HG03045 (cell line): ENCODE measurements around the gene MEIKIN.
"Not testable (repeated sequence)": the region's sequence is repeated elsewhere in the genome, so short reads cannot be mapped to it uniquely, and the experiment has no call there.

Source experiments
- ATAC-seq: cut with Tn5 transposase; IDR thresholded peaks from one replicate; pipeline ENCODE4 v1.9.1; 2021; ENCODE audit warnings: mild to moderate bottlenecking, moderate library complexity; ENCODE audit not compliant: unreplicated experiment

The MEIKIN gene

DNA sequence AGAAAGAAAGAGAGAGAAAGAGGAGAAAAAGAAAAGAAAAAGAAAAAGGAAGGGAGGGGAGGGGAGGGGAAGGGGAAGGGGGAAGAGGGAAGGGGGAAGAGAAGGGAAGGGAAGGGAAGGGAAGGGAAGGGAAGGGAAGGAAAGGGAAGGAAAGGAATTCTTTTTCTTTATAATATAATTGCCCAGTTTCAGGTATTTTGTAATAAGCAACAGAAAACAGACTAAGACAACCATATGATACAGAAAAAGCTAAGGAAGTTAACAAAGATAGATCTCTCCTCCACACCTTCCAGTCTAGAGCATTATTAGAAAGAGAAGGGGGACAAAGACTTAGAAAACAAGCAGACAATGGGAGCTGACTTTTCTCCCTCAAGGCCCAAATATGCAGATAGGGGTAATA, 31.0 kb downstream of the MEIKIN start:
- no peak for ATAC-seq

DNA sequence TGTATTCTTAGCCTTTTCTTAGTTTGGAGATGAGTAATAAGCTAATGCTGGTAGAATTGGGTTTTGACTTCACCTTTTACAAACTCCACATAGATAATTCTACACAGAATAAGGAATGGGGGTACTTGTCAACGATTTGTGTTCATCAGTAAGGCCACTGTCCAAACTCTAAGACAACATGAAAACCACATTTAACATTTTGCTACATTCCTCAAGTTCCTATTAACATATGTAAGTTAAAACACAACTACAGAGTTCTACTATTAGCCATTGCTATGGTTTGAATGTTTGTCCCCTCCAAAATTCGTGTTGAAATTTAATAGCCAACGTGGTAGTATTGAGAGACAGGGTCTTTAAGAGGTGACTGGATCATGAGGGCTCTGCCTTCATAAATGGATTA, 31.9 kb downstream of the MEIKIN start:
- no peak for ATAC-seq

DNA sequence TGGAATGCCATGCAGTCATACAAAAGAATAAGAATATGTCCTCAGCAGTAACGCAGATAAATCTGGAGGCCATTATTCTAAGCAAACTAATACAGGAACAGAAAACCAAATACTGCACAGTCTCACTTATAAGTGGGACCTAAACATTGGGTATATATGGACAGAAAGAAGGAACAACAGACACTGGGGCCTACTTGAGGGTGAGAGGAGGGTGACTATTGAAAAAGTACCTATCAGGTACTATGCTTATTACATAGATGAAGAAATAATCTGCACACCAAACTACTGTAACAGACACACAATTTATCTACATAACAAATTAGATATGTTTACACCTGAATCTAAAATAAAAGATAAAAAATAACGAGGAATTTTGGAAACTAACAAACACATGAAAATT, 38.8 kb downstream of the MEIKIN start:
- no peak for ATAC-seq

DNA sequence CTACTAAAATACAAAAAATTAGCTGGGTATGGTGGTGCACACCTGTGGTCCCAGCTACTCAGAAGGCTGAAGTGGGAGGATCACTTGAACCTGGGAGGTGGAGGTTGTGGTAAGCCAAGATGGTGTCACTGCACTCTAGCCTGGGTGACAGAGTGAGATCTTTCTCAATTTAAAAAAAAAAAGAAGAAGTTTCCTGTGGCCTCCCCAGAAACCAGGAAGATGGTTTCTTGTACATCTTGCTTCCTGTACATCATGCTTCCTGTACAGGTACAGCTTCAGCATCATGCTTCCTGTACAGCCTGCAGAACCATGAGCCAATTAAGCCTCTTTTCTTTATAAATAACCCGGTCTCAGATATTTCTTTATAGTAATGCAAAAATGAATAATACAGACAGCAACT, 43.2 kb downstream of the MEIKIN start:
- not testable (repeated sequence) for ATAC-seq

DNA sequence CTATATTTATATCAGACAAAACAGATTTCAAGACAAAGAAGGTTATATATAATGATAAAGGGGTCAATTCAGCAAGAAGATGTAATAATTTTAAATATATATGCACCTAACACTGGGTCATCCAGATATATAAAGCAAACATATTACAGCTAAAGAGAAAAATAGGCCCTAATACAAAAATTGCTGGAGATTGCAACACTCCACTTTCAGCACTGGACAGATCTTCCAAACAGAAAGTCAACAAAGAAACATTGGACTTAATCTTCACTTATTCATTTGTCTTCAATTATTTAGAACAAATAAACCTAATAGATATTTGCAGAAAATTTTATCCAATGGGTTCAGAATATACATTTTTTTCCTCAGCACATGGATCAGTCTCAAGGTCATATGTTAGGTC, 45.8 kb downstream of the MEIKIN start:
- no peak for ATAC-seq

DNA sequence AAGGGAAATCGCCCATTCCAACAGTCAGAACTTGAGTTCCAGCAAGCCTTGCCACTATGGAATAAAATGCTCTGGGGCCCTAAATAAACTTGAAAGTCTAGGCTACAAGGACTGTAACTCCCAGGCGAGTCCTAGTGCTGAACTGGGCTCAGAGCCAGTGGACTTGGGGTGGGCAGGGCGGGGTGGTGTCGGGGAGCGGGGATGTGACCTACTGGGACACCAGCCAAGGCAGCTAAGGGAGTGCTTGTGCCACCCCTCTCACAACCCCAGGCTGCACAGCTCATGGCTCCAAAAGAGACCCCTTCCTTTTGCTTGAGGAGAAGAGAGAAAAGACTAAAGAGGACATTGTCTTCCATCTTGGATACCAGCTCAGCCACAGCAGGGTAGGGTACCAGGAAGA, 61.5 kb downstream of the MEIKIN start:
- no peak for ATAC-seq

DNA sequence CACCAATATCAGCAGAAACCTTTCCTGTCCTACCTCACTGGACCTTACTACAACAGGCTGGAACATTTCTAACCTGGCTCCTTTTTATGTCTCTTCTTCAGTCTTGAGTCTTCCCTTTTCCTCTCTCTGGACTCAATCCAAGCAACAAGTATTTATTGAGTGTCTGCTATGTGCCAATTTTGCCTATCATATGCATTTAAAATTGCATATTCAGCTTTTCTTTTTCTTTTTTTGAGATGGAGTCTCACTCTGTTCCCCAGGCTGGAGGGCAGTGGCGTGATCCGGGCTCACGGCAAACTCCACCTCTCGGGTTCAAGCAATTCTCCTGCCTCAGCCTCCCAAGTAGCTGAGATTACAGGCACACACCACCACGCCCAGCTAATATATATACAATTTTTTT, 65.8 kb downstream of the MEIKIN start:
- no peak for ATAC-seq

DNA sequence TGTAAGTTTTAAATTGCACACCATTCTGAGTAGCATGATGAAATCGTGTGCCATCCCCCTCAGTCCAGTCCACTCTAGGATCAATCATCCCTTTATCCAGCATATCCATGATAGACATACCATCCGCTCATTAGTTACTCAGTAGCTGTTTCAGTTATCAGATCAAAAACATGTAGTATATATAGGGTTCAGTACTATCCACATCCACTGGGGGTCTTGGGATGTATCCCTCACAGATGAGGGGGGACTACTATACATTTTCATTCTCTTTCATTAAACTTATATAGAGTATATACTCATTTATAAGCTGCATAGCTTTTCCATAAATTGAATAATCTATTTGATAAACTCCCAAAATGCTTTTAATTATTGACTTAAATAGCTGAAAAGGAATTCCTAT, 67.6 kb downstream of the MEIKIN start:
- ATAC-seq, result no peak

DNA sequence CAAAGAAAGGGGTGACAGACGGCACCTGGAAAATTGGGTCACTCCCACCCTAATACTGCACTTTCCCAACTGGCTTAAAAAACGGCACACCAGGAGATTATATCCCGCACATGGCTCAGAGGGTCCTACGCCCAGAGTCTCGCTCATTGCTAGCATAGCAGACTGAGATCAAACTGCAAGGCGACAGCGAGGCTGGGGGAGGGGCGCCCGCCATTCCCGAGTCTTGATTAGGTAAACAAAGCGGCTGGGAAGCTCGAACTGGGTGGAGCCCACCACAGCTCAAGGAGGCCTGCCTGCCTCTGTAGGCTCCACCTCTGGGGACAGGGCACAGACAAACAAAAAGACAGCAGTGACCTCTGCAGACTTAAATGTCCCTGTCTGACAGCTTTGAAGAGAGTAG, 74.2 kb downstream of the MEIKIN start:
- ATAC-seq, result not testable (repeated sequence)

DNA sequence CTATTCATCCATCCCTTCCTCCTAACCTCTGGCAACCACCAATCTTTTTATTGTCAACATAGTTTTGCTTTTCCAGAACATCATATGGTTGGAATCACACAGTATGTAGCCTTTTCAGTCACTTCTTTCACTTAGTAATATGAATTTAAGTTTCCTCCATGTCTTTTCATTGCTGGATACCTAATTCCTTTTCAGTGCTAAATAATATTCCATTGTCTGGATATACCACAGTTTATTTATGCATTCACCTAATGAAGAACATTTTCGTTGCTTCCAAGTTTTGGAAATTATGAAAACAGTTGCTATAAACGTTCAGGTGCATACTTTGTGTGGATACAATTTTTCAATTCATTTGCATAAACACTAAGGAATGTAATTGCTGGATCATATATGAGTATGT, 77.9 kb downstream of the MEIKIN start:
- ATAC-seq, result no peak

DNA sequence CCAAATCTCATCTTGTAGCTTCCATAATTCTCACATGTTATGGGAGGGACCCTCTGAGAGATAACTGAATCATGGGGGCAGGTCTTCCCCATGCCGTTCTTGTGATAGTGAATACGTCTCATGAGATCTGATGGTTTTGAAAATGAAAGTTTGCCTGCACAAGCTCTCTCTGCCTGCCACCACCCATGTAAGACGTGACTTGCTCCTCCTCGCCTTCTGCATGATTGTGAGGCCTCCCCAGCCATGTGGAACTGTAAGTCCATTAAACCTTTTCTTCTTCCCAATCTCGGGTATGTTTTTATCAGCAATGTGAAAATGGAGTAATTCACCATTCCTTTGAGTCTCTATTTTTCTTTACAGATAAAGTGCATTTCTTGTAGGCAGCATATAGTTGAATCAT, 81.8 kb downstream of the MEIKIN start:
- no peak for ATAC-seq

DNA sequence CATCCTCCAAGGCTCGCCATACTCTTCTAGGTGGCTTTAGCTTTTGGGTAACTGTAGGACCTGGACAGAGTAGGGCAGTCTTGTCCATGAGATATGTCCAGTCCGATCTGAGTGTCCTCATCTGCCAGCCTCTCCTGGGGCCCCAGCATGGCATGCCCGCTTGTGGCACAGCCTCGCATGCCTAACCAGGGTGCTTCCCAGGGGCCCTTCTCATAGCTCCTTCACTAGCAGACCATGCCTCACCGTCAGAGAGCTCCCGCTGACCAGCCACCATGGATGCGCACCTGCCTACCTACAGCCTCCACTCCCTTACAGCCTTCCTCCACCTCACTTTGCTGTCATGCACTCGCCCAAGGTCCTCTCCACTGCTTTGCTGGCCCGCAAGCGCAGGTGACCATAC, 88.1 kb downstream of the MEIKIN start:
- no peak for ATAC-seq

DNA sequence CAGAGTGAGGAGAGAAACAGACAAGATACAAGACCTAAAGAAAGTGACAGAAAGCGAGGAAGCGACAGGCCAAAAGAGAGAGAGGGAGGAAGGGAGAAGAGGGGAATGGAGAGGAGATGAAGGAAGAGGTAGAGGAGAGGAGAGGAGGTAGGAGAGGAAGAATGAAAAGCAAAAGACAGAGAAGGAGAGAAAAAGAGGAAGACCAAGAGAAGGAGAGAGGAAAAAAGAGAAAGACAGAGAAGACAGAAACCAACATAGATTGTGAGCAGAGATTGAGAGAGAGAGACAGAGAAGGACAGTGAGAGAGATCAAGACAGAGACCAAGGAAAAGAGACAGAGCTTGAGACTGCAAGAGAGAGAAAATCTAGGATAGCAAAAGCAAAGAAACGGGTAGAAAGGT, 90.0 kb downstream of the MEIKIN start:
- no peak for ATAC-seq

DNA sequence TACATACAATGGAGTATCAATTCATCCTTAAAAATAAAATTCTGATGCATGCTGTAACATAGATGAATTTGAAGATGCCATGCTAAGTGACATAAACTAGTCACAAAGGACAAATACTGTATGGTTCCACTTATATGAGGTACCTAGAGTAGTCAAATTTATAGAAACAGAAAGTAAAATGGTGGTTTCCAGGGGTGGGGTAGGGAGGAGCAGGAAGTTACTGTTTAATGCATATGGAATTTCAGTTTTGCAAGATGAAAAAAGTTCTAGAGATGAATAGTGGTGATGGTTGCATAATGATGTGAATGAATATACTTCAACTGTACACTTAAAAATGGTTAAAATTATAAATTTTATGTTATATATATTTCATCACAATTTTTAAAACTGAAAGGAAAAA, 91.3 kb downstream of the MEIKIN start:
- ATAC-seq, result no peak

DNA sequence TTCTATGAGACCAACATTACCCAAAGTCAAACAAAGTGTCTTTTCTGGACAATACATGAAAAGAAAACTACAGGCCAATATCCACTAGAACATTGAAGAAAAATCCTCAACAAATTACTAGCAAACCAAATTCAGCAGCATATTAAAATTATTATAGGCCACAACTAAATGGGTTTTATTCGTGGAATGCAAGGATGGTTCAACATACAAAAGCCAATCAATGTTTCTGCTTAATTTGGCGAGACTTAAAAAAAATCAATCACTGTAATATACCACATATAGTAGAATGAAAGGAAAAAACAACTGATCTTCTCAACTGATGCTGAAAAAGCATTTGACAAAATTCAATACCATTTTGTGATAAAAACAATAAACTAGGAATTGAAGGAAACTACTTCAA, 96.8 kb downstream of the MEIKIN start:
- ATAC-seq, result no peak

DNA sequence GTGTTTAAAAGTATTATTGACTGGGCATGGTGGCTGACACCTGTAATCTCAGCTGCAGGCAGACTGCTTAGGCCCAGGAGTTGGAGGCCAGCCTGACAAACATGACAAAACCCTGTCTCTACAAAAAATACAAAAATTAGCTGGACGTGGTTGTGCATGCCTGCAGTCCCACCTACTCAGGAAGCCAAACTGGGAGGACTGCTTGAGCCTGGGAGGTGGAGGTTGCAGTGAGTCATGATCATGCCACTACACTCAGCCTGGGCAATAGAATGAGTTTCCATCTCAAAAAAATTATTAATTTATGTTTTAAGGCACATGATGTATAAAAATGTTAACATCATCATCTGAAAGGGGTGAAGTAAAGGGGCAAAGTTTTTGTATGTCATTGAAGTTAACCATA, 98.9 kb downstream of the MEIKIN start:
- no peak for ATAC-seq

DNA sequence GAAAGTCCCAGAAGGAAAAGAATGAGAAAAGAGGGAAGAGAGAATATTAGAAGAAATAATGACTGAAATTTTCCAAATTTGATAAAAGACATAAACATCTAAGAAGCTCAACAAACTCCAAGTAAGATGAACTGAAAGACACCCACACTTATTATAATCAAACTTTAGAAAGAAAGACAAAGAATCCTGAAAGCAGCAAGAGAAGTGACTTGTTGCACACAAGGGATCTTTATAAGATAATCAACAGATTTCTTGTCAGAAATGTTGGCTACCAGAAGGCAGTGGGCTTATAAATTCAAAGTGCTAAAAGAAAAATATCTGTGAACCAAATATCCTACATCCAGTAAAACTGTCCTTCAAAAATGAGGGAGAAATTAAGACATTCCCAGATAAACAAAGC, 99.6 kb downstream of the MEIKIN start:
- ATAC-seq, result no peak

DNA sequence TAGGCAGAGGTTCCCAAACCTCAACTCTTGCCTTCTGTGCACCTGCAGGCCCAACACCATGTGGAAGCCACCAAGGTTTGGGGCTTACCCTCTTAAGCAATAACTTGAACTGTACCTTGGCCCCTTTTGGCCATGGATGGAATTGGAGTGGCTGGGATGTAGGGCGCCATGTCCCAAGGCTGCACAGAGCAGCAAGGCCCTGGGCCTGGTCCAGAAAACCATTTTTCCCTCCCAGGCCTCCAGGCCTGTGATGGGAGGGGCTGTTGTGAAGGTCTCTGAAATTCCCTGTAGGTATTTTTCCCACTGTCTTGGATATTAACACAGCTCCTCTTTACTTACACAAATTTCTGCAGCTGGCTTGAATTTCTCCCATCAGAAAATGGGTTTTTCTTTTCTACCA, 102.5 kb downstream of the MEIKIN start:
- ATAC-seq, result not testable (repeated sequence)

DNA sequence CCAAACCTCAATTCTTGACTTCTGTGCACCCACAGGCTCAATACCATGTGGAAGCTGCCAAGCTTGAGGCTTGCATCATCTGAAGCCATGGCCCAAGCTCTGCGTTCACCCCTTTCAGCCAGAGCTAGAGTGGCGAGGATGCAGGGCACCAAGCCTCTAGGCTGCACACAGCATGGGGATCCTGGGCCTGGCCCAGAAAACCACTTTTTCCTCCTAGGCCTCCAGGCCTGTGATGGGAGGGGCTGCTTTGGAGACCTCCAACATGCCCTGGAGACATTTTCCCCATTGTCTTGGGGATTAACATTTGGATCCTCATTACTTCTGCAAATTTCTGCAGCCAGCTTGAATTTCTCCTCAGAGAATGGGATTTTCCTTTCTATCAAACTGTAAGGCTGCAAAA, 112.8 kb downstream of the MEIKIN start:
- ATAC-seq, result not testable (repeated sequence)

DNA sequence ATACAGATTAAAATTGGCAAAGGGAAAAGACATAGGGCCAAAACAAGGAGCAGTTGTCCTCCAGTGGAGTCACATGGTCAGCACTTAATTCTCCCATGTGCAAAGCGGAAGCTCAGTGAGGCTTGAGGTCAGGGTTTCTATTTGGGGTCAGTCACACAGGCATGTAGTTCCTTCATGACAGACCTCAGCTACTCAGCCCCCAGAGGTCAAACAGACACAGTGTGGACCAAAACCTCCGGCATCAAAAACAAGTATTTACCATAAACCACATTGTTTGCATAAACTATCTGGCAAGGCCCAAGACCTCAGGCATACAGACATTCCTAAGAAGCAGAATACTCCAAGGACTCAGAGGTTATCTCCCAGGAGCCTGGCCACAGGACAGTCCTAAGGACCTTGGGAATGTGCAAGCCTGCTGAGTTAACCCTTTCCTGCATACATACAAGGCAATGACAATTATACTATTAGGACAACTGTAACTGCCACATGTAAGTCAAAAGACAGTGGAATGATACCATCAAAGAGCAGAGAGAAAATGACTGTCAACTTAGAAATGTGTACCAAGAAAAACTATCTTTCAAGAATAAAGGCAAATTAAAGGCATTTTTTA, 120.0 kb downstream of the MEIKIN start:
- peak; percentile 59 for ATAC-seq

DNA sequence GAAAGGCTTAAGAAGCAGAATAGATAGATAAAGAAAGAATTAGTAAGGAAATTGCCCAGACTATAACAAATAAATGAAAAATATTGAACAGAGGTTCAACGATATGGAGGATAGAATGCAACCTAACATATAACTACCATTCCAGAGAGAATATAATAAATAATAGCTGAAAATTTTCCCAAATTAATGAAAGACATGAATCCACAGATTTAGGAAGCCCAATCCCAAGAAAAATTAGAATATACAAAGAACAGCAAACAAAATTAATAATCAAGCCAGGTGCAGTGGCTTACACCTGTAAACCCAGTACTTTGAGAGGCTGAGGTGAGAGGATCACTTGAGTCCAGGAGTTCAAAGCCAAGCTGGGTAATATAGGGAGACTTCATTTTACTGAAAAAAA, 120.8 kb downstream of the MEIKIN start:
- ATAC-seq, result no peak

DNA sequence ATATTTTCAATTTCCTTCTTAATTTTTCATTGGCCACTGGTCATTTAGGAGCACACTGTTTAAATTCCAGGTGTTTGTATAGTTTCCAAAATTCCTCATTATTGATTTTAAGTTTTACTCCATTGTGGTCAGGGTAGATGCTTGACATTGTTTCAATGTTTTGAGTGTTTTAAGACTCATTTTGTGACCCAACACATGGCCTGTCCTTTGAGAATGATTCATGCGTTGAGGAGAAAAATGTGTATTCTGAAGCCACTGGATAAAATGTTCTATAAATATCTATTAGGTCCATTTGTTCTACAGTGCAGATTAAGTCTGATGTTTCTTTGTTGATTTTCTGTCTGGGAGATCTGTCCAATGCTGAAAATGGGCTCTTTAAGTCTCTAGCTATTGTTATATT, 124.2 kb downstream of the MEIKIN start:
- ATAC-seq, result no peak

DNA sequence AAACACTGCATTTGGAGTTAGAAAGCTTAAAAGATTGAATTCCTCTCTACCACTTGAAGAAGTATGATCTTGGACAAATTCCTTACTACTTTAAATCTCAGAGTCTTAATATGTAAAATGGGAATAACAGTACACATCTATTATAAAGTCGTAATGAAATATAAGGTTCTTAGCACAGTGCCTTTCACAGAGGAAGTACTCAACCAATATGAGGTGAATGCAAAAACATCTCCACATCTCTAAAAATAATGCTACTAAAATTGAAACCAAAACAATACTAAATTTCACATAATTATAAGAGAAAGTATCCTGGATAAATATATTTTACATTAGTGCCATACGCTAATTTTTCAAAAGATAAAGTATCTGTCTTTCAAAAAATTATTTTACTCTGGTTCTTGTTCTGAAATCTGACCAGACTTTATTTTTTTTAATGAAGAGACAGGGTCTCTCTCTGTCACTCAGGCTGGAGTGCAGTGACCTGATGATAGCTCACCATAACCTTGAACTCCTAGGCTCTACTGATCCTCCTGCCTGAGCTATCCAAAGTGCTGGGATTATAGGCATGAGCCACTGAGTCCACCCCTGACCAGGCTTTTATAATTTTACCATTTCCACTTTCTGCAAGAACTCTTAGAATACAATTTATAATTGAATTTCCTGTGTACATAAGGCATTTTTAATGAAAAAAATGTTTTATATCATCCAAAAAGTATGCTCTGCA, 127.3 kb downstream of the MEIKIN start:
- ATAC-seq, result no peak
